GM19463 (cell line): ENCODE measurements around the gene TMEM165.

Experiments
- ATAC-seq: cut with Tn5 transposase; IDR thresholded peaks from one replicate; pipeline ENCODE4 v1.9.1; 2021; ENCODE audit warnings: mild to moderate bottlenecking, moderate library complexity; ENCODE audit not compliant: unreplicated experiment

Gene TMEM165

DNA sequence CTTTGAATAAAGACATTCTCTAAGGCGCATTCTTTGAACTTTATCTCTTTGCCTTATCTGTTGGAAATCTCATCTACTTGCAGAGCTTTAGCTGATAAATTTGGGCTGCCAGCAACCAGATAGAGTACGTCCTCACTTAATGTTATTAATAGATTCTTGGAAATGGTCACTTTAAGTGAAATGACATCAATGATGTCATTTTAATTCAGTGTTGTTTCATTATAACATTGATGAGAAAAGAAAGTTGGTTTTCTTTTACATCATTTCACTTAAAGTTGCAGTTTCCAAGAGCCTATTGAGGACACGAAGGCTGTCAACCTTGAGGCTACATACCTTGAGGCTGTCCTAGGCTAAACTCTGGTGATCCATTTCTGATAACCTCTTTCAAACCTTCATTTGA is 9.3 kb downstream of the TMEM165 start:
- ATAC-seq, result no peak

DNA sequence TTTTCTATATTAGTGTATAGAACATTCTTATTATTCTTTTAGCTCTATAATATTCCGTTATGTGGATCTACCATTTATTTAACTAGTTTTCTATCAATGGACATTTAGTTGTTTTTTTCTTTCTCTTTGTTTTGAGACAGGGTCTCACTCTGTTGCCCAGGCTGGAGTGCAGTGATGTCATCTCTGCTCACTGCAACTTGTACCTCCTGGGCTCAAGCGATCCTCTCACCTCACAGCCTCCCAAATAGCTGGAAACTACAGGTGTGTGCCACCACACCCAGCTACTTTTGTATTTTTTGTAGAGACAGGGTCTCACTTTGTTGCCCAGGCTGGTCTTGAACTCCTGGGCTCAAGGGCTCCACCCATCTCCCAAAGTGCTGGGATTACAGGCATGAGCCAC is 10.8 kb downstream of the TMEM165 start:
- ATAC-seq, result no peak

DNA sequence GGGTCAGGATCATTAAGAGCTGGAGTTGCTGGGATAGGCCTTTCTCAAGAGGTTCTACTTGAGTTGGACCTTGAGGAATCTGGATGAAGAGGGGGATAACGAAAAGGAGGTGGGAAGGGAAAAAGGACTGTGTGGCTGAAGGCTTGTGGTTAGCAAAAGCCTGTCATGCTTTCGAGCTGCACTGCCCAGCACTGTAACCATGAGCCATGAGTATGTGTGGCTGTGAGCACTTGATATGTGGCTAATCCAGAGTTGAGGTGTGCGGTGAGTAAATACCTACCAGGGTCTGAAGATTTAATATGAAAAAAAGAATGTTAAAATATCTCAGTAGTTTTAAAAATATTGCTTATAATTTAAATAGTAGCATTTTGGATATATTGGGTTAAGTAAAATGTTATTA is 11.4 kb downstream of the TMEM165 start:
- no peak for ATAC-seq

DNA sequence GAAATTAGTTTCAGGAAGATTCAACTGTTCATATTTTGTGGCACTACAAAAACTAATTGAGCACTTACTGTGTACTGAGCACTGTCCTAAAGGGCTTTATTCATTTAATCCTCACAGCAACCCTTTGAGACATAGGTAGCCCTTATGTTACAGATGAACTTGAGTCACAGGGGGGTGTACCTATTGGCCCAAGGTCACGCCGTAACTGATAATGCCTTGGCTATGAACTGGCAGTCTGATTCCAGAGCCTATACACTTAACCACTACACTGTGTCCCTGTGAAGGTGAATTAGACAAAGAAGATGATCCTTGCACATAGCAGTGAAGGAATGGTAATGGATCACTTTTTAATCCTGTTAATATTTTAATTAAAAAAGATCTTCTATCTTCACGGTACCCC is 12.0 kb downstream of the TMEM165 start:
- ATAC-seq, result no peak

DNA sequence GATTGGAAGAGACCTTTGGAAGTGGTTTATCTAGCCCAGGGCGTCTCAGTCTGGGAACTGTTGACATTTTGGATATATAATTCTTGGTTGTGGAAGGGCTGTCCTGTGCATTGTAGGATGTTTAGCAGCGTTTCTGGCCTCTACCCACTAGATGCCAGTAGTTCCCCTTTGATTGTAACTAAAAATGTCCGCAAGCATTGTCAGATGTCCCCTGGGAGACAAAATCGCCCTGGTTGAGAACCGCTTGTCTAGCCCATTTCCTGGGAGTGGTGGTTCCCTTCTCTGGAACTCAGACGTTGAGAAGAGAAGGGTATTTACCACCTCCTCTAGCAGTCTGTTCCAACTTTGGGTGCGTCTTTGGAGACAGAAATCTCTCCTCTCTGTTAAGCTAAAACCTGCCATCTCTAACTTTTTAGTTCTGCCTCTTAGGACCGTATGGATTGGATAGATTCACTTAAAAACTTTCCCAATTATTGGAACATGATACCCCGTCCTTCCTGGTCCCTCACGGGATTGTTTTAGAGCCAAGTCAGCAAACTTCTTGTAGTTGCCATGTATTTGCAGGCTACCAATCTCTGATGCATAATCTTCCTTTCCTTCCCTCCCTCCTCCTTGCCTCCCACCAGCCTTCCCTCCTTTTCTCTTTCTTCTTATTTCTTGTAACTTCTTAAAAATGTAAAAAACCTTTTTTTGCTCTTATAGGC is 13.9 kb downstream of the TMEM165 start:
- ATAC-seq, result peak; percentile 93

DNA sequence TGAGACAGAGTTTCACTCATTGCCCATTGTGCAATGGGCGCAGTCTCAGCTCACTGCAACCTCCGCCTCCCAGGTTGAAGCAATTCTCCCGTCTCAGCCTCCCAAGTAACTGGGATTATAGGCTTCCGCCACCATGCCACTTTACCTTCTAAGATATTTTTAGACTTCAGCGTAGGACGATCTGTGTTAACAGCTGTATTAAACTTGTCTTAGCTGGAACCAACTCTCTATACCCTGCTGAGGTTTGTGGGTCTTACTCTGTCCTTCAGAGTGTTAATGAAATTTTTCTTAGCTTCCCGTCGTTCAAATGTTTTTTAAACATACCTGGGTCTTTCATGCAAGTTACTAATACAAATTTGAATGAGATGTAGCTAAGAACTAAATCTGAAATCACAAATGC is 14.7 kb downstream of the TMEM165 start:
- ATAC-seq, result no peak

DNA sequence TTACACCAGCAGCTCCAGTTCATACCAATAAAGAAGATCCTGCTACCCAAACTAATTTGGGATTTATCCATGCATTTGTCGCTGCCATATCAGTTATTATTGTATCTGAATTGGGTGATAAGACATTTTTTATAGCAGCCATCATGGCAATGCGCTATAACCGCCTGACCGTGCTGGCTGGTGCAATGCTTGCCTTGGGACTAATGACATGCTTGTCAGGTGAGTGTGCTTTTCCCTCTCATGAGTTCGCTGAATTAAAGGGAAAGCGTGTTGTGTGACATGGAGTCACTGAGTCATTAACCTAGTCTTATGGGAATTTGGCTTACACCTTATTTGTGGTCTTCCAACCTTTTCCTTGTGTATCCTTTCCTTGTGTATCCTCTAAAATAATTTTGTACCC is 15.9 kb downstream of the TMEM165 start:
- no peak for ATAC-seq

DNA sequence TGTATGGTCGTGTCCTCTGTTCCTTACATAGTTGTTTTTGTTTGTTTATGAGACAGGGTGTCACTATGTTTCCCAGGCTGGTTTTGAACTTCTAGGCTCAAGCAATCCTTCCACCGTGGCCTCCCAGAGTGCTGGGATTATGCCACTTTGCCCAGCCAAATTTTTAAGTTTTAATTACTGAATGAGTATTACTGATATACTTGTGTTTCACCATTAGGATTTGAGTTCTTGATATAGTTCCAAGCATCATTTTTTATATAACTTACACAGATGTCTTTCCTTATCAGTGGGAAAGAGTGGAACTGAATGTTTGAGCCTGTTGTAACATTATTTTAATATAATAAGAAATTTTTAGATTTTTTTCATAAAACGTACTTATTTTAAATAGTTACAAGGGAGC is 20.4 kb downstream of the TMEM165 start:
- ATAC-seq, result no peak

DNA sequence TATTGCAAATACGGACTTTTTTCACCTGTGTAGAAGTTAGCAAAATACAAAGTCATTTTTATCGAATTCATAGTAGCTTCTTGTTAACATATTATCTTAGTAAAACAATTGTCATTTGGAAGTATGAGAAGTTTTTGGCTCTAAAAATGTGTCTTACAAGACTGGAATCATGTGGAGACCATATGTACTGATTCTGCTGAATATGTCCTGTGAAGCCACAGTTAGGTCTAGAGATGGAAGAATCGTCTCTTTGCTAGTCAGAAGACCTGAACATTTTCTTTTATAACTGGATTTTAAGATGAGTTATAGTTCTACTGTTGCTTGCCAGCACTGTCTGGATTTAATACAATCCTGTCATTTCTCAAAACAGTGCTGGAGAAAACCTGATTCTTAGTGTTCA is 29.0 kb downstream of the TMEM165 start:
- ATAC-seq, result no peak

DNA sequence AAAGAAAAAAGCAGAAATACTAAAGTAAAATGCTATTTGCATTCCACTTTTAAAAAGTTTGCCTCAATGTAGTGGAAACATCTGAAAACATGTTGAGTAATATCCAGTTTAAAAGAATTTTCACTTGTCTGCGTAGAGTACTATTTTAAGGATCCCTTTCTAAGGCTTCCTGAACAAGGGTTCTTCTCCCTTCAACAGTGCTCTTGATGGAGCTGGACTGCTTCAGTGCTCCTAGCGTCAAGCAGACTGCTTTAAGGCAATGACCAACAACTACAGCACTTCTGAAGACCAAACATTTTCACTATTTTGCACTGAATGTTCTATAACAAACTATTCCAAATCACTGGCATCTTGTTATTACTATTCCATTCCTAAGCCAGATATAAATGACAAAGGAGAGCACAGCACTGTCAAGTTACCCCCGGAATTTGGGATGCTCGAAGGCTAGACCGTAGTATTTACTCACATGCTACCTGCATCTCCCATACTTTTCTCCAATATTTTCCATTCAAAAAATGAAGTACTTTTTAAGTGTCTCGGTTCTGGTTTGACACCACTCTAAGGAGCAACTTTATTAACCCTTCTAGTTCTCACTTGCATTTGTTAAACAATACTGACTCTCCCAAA is 36.1 kb downstream of the TMEM165 start:
- ATAC-seq, result no peak

DNA sequence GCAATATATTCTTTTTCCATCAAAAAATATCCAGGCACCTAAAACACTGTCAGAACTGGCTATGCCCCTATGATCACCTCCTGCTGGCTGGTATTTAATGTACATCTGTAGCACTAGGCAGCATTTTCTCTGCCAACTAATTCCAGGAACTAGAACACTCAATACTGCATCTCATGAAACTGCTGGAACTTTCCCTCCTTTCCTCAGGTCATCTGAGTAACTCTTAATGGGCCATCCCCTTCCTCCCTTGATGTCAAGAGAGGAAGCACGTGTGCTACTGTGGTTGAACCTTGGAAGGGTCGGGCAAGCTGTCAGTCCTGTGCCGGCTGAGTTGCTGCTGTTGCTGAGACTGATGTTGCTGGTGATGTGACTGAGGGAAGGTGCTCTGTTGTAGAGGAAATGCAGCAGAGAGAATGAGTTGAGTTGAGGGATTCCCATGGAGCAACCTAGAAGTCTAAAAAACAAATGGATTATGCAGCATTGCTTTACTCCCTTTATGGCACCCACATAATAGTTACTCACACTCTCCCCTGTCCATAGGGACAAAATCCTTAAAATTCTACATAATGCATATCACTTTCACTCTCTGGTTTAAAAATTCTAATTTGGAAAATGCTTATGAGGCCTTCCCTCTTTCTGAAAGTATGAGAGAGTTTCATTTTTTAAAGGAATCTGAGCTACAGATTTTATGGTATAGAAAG is 39.5 kb downstream of the TMEM165 start:
- peak; percentile 77 for ATAC-seq

DNA sequence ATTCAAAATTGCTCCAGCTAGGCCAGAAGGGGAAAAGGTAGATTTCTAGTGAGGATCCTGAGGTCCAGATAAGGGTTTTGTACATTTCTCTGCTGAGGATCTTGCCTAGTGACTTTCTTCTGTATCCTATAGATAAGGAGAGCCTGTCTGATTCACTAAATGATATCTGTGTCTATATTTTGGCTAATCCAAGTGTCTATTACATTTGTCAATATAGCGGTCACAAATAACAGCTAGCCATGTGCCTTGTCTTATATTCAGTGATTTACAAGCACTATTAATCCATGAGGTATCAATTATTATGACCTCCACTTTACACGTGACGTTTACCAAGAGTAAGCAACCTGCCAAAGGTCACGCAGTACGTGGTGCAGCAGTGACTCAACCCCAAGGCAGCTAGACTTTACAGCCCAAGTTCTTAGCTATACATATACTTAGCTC is 41.6 kb downstream of the TMEM165 start:
- no peak for ATAC-seq

DNA sequence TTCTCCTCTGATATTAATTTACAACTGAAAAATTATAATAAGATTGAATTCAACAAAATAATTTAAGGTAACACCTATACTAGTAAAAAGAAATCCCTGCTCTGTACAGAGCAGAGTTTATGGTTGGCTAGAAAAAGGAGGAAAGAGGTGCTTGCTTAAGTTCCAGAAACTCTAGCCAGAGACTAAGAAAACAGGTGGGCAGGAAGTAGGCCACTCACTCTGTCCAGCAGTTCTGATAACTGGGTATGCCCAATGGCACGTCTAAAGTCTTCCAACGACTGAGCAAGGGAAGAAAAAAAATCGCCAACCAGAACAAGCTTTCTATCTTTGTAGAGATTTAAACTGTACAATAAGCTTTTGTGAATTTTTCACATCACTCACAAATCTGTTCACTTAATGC is 42.1 kb downstream of the TMEM165 start:
- ATAC-seq, result no peak

DNA sequence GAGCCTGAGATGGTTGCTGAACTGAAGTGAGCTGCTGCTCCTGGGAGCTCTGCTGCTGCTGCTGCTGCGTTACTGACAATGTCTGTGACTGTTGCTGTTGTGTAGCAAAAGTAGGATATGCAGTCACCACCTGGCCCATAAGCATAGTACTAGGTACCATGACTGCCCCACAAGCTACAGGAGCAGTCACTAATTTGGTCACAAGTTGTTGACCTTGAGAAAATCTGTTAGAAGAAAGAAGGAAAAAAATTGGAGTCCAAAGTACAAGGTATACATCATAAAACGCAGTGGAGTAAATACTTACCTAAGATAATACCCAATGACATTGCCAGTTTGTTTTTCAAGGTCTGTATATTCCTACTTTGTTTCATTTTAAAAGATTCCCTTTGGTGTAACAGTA is 42.6 kb downstream of the TMEM165 start:
- no peak for ATAC-seq

DNA sequence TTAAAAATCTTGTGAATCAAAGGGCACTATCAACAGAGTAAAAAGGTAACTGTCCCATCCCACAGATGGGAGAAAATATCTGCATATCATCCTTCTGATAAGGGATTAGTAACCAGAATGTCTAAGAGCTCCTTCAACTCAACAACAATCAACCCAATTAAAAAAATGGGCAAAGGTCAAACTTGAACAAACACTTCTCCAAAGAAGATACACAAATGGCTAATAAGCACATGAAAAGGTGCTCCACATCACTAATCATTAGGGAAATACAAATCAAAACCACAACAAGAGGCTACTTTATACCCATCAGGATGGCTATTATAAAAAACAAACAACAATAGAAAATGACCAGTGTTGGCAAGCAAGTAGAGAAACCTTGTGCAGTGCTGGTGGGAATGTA is 43.3 kb downstream of the TMEM165 start:
- ATAC-seq, result no peak

DNA sequence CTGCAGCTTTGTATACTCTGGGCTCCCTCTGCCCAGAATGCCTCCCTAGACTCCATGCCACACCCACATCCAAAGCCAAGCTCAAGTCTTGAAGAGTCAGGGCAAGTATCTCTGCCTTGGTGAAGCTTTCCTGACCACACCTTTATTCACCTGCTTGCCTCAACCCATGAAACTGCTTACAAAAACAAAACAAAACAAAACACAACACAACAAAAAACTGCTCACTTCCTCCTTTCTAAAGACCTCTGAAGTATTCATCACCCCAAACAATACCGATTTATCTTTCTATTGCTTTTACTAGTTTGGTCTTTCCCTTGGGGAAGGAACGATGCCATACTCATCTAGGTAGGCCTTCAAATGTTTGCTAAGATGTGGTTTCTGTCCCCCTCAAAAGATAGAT is 45.0 kb downstream of the TMEM165 start:
- ATAC-seq, result no peak

DNA sequence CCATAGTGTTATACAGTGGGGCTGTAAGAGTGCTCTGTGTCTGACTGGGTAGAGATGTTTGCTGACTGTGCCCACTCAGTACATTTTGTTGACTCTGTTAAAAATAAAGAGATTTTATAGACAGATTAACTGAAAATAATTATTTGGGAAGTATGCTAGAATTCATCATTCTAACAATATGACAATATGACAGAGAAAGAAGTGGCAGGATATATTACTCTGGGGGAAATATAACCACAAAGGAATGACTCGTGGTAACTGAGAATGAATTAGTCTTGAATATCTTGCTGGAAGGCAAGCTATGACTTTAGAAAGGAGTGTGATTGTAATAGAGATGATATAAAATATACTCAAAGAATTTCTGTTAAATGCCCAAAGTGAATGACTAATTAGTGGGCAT is 46.8 kb downstream of the TMEM165 start:
- ATAC-seq, result no peak

DNA sequence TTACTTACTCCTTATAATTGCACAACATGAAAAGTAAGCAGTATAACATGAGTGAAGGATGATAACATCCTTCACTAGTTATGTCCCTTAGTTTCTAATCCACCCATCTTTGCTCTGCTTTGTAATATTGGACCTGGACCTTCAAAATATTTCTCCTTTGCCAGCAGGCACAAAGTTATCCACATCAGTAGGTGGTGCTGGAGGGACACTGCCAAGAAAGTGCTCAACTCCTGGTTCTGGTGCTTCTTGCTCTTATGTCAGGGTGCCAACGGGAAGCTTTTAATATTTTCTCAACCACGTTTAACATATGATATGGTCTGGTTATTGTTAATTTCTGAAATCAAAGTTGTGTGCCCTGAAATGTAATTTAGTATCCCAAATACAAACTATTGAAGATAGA is 49.1 kb downstream of the TMEM165 start:
- ATAC-seq, result no peak

DNA sequence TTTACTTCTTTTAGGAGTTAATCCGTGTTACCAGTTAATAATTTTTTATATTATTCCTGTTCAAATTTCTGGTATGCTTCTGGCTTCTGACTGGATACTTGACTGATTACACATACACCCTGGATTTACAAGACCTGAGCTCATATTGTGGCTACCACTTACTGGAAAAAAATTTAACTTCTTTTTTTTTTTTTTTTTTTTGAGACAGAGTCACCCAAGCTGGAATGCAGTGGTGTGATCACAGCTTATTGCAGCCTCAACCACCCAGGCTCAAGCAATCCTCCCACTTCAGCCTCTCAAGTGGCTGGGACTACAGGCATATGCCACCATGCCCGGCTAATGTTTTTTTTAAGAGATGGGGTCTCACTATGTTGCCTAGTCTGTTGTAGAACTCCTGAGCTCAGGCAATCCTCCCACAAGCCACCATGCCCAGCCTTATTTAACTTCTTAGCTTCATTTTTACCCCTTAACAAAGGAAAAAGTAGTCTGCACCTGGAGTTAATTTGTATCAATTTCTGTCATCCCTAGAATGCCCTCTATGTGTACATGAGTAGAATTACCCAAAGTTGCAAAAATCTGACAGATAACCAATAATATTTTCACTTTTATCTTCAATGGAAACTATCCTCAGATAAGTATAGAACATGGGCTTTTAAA is 50.3 kb downstream of the TMEM165 start:
- ATAC-seq, result no peak

DNA sequence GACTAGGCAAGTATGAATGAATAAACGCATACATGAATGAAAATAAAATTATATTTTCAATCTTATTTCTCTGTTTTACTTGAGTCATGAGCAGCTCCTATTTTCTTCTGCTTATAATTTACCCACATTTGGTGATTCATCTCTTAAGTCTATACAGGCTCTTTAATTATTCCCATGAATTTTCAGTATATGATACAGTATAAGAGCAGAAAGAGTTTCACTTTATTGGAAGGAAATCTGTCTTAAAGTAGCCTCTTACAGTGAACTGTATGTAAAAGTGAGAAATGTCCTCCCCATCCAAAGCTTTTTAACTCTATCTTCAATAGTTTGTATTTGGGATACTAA is 50.8 kb downstream of the TMEM165 start:
- ATAC-seq, result no peak

DNA sequence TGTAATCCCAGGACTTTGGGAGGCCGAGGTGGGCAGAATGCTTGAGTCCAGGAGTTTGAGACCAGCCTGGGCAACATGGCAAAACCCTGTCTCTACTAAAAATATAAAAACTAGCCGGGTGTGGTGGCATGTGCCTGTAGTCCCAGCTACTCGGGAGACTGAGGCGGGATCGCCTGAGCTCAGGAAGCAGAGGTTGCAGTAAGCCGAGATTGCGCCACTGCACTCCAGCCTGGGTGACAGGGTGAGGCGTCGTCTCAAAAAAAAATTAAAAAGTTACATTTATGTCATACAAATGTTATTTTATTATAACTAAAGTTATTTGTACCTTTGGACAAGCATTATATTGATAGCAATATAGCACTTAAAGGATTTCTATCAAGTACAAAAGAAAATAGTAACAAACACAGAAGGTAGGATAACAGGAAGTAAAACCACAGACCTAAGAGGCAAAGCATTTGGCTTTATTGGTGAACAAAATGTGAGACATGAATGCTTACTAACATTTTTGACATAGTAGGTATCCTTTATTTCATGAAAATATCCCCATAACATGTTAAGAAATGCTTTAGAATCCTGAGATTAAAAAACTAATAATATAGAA is 51.5 kb downstream of the TMEM165 start:
- ATAC-seq, result no peak
